MCF 10A (cell line): Measurements from ENCODE around the gene NTPCR. TPM values are rescaled to one million over a fixed set of nuclear protein-coding genes. Genes with fewer than 3 reads are reported as not detected.

Source experiments
- BruUV-seq: library from RNA; stranded (reverse); fragments of 400-500 nt; replicated peaks from 2 replicates; lab custom pipeline; 2021; lab: Mats Ljungman, UMichigan
- CTCF ChIA-PET: fragments of 300-600 bp; sonication (Branson Sonifier 250); formaldehyde crosslinking; extraction: SDS; loops from one replicate; lab custom pipeline; 2021; ENCODE audit warnings: antibody characterized with exemption, inconsistent platforms; lab: Yijun Ruan, JAX
- POLR2A ChIA-PET: fragments of 300-600, 350-650 bp; sonication (Branson Sonifier 250); formaldehyde crosslinking; extraction: SDS; loops from one replicate; lab custom pipeline; 2020; ENCODE audit warnings: antibody characterized with exemption, inconsistent platforms; lab: Yijun Ruan, JAX
- DNase-seq: peaks from one replicate; pipeline ENCODE4 v3.0.0-alpha.2; 2018; ENCODE audit not compliant: unreplicated experiment
- H3K27ac Mint-ChIP-seq: one replicate; pipeline ENCODE4 v1.8.0; 2022; ENCODE audit warnings: mild to moderate bottlenecking, low read depth, mixed read lengths; ENCODE audit not compliant: unreplicated experiment
- H3K27me3 Mint-ChIP-seq: one replicate; pipeline ENCODE4 v1.8.0; 2022; ENCODE audit warnings: mixed read lengths; ENCODE audit not compliant: insufficient read depth, unreplicated experiment
- H3K36me3 Mint-ChIP-seq: one replicate; pipeline ENCODE4 v1.8.0; 2022; ENCODE audit warnings: mild to moderate bottlenecking, moderate library complexity, mixed read lengths; ENCODE audit not compliant: insufficient read depth, unreplicated experiment
- H3K4me1 Mint-ChIP-seq: one replicate; pipeline ENCODE4 v1.8.0; 2022; ENCODE audit warnings: mixed read lengths; ENCODE audit not compliant: insufficient read depth, unreplicated experiment
- H3K4me3 Mint-ChIP-seq: one replicate; pipeline ENCODE4 v1.8.0; 2022; ENCODE audit warnings: mild to moderate bottlenecking, moderate library complexity, mixed read lengths; ENCODE audit not compliant: unreplicated experiment
- H3K9me3 Mint-ChIP-seq: one replicate; pipeline ENCODE4 v1.8.0; 2022; ENCODE audit warnings: mixed read lengths; ENCODE audit not compliant: unreplicated experiment
- CTCF ChIP-seq: fragments of 200-600 bp; IDR thresholded peaks from one replicate; pipeline ENCODE4 v1.8.0; 2022; ENCODE audit warnings: antibody characterized with exemption, mild to moderate bottlenecking; ENCODE audit not compliant: unreplicated experiment
- intact Hi-C: fragments of 100-400 bp; cut with micrococcal nuclease; formaldehyde crosslinking; loops from 2 replicates; pipeline ENCODE4 v1.14.1; 2022
- total RNA-seq: library from RNA; stranded (reverse); gene quantifications from 2 replicates; pipeline ENCODE4 v1.2.3, GENCODE V29; 2022

Gene NTPCR
- total RNA-seq, 1 experiment from 2014 or later = 129 TPM

DNA sequence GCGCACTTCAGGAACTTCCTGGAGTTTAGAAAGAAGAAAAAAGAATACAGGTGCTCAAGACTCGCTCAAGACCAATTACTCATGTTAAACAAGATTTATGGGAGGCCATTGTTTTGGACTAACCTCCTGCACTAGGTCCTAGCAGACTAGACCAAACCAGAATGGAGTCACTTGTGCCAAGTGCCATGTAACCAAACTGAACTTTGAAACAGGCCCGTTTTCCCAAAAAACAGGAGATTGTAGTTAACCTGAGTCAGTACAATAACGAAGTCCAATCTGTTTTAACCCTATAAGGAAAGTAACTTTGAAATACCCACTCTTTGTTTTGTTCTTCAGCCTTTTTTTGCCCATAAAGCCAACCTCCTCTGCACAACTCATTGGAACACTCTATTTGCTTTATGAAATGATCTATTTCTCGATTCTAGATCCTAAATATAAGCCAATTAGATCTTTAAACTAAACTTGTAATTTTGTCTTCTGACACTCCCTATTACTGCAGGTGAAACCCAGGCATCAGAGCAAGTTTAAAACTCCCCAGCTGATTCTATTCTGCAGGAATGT, 695 bp upstream of the NTPCR start:
- CTCF ChIA-PET = interaction anchor here (0.6 to 1.3 kb wide), 5 partner anchors 9 to 954 kb away, joined by 3 to 5 read pairs (median 3); no protein-coding TSS in a partner anchor
- Mint-ChIP-seq H3K27me3 (no peaks in the 10 kb centered on the region), H3K36me3 (peaks cover 9% of the 10 kb centered on the region), H3K27ac (peak overlapping the region; percentile 84), H3K9me3 (no peaks in the 10 kb centered on the region), H3K4me3 (peak overlapping the region; percentile 89), H3K4me1 (peaks cover 34% of the 10 kb centered on the region)
- no peak for TF ChIP-seq CTCF
- TSS peak; percentile 85 for BruUV-seq
- intact Hi-C loops = loop anchor here (2.0 to 5.0 kb wide), 3 partner anchors 82 to 293 kb away; no protein-coding TSS in a partner anchor
- POLR2A ChIA-PET = interaction anchor here (0.6 to 3.4 kb wide), 19 partner anchors 11 to 345 kb away, joined by 3 to 15 read pairs (median 4); no protein-coding TSS in a partner anchor
- no peak for DNase-seq

DNA sequence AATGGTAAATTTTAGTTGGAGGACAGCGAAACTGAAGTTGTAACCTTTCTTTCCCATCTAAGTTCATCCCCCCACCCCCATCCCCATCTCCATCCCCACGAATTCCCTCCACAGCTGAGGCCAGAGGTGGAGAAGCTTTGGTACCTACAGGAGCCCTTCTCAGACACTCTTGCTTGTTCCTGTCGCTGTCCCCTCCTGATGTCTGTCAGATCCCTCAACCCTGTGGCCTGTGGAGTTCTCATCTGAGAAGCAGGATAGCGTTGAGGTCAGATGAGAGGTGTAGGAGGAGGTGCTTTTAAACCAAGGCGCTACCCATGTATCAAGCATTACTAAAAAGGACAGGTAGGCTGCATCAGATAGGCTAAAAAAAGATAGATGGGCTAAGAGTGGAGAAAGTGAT, 769 bp downstream of the NTPCR start:
- POLR2A ChIA-PET = interaction anchor here (0.6 to 3.3 kb wide), 23 partner anchors 10 to 1202 kb away, joined by 3 to 24 read pairs (median 4); partner anchors contain the start of gene SIPA1L2
- peaks cover 18% of the 10 kb centered on the region for H3K36me3 Mint-ChIP-seq
- no TSS peak for BruUV-seq
- intact Hi-C loops = loop anchor here (2.0 to 5.0 kb wide), 3 partner anchors 84 to 291 kb away; no protein-coding TSS in a partner anchor
- H3K9me3 Mint-ChIP-seq = no peaks in the 10 kb centered on the region
- DNase-seq = peak; percentile 52
- H3K4me3 Mint-ChIP-seq = peak overlapping the region; percentile 89
- TF ChIP-seq CTCF = no peak
- H3K27me3 Mint-ChIP-seq = no peaks in the 10 kb centered on the region
- peak overlapping the region; percentile 84 for H3K27ac Mint-ChIP-seq
- CTCF ChIA-PET = interaction anchor here (0.9 to 2.6 kb wide), 5 partner anchors 15 to 324 kb away, joined by 4 to 12 read pairs (median 8); partner anchors contain the start of gene SIPA1L2
- H3K4me1 Mint-ChIP-seq = peaks cover 37% of the 10 kb centered on the region

DNA sequence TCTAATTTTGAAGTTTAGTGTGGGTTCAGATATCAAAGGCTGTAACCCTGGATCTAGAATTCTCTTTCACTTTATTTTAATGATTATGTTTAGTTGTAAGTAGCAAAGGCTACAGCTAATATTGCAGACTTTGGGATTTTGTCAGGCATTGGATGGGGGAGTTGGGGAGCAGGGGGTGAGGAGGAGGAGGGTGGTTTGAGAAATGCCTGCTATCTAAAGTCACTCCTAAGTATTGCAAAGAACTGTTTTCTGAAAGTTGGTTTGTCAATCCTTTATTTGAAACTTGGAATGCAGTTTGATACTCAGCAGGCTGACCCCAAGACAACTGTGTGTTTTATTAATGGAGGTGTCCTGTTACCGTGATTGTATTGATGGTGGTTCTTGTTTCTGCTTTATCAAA, 1.2 kb downstream of the NTPCR start:
- Mint-ChIP-seq H3K27me3 (no peaks in the 10 kb centered on the region), H3K4me3 (peak overlapping the region; percentile 89), H3K9me3 (no peaks in the 10 kb centered on the region), H3K36me3 (peaks cover 22% of the 10 kb centered on the region), H3K27ac (peak overlapping the region; percentile 84), H3K4me1 (peaks cover 37% of the 10 kb centered on the region)
- intact Hi-C loops = loop anchor here (2.0 to 5.0 kb wide), 4 partner anchors 84 to 291 kb away; no protein-coding TSS in a partner anchor
- ChIA-PET CTCF (interaction anchor here (0.8 to 2.6 kb wide), 10 partner anchors 11 to 324 kb away, joined by 3 to 12 read pairs (median 5); partner anchors contain the start of gene SIPA1L2), POLR2A (interaction anchor here (0.6 to 3.3 kb wide), 25 partner anchors 10 to 1202 kb away, joined by 3 to 24 read pairs (median 4); partner anchors contain the start of gene SIPA1L2)
- TF ChIP-seq CTCF = no peak
- no TSS peak for BruUV-seq
- DNase-seq = no peak
